ENCODE results near the gene PIAS4. TPM values are rescaled to one million over a fixed set of nuclear protein-coding genes. Genes with fewer than 3 reads are reported as not detected.

The PIAS4 gene
- total and polyA plus RNA-seq, 2 of the 13 experiments (the other 11 are each of a cell fraction or from before 2014, with no cell fraction given): 9.0 to 20.1 TPM

GRCh38 chr19:4057931-4058692 is 50.6 kb downstream of the PIAS4 start (continued):
- TF ChIP-seq, protein P1, sequence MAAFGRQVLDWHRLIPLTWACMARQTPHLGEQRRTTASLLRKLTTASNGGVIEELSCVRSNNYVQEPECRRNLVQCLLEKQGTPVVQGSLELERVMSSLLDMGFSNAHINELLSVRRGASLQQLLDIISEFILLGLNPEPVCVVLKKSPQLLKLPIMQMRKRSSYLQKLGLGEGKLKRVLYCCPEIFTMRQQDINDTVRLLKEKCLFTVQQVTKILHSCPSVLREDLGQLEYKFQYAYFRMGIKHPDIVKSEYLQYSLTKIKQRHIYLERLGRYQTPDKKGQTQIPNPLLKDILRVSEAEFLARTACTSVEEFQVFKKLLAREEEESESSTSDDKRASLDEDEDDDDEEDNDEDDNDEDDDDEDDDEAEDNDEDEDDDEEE (CRISPR knock-in tag; IDR thresholded peaks at IDR 0.05): 0 out of 2 replicates have a peak, but pooled peaks have one; percentile 13
- TF ChIP-seq CENPT (CRISPR knock-in tag; IDR thresholded peaks at IDR 0.05; ENCODE audit: low read depth): no peak
- peak; percentile 44 for TF ChIP-seq RBM22 (optimal IDR thresholded peaks at IDR 0.05; ENCODE audit: low read length)
- TF ChIP-seq PAX8 (CRISPR knock-in tag; IDR thresholded peaks at IDR 0.05; ENCODE audit: borderline replicate concordance): no peak
- TF ChIP-seq ZNF382 (CRISPR knock-in tag; IDR thresholded peaks at IDR 0.05; ENCODE audit: borderline replicate concordance): no peak
- TF ChIP-seq SIN3A (IDR thresholded peaks at IDR 0.05; ENCODE audit: borderline replicate concordance, low read depth, low read length): 0 out of 2 replicates have a peak, but pooled peaks have one; percentile 49
- peak; percentile 97 for TF ChIP-seq KDM1A (CRISPR knock-in tag; IDR thresholded peaks at IDR 0.05)
- no peak for TF ChIP-seq ZFP62 (CRISPR knock-in tag; IDR thresholded peaks at IDR 0.05)
- no peak; the same call in 1 of the 2 replicates for TF ChIP-seq HMGXB3 (CRISPR knock-in tag; IDR thresholded peaks at IDR 0.05; ENCODE audit: borderline replicate concordance)
- TF ChIP-seq ZNF512B (CRISPR knock-in tag; IDR thresholded peaks at IDR 0.05; ENCODE audit: borderline replicate concordance): no peak
- peak; percentile 87 for TF ChIP-seq FOSL1 (CRISPR knock-in tag; IDR thresholded peaks at IDR 0.05; ENCODE audit: borderline replicate concordance)
- TF ChIP-seq ZNF441 (CRISPR knock-in tag; IDR thresholded peaks at IDR 0.05; ENCODE audit: borderline replicate concordance): no peak
- no peak for TF ChIP-seq SCMH1 (CRISPR knock-in tag; IDR thresholded peaks at IDR 0.05; ENCODE audit: borderline replicate concordance)
- no peak for TF ChIP-seq FOXA1 (IDR thresholded peaks at IDR 0.05)
- no peak for TF ChIP-seq FOXA1 (CRISPR knock-in tag; IDR thresholded peaks at IDR 0.05)
- TF ChIP-seq ZNF772 (CRISPR knock-in tag; IDR thresholded peaks at IDR 0.05): no peak; the same call in 1 of the 2 replicates
- TF ChIP-seq REXO4 (CRISPR knock-in tag; IDR thresholded peaks at IDR 0.05; ENCODE audit: borderline replicate concordance): no peak
- no peak for TF ChIP-seq ZNF296 (CRISPR knock-in tag; conservative IDR thresholded peaks at IDR 0.05)
- peak; percentile 84 for TF ChIP-seq SAP130 (CRISPR knock-in tag; IDR thresholded peaks at IDR 0.05; ENCODE audit: low read depth)
- no peak for TF ChIP-seq RFX3 (CRISPR knock-in tag; IDR thresholded peaks at IDR 0.05)
- TF ChIP-seq ERF (CRISPR knock-in tag; IDR thresholded peaks at IDR 0.05): 0 out of 2 replicates have a peak, but pooled peaks have one; percentile 23
- TF ChIP-seq CCDC6 (CRISPR knock-in tag; IDR thresholded peaks at IDR 0.05): peak; percentile 80

Data from HepG2 (cell line).